Stimulated activated CD4-positive, alpha-beta T cell treated with anti-CD3 and anti-CD28 coated beads, Interleukin-15, amount 100 ng/mL, for 48 hours (primary cell): ENCODE data around the gene SLC35A3.
"Not testable (repeated sequence)": the region's sequence is repeated elsewhere in the genome, so short reads cannot be mapped to it uniquely, and the experiment has no call there.

Experiments used
- DNase-seq, 2 donors: peaks; one replicate each; pipeline ENCODE4 v3.0.0-alpha.2; 2020; ENCODE audit warnings: low read depth in 2 of 2

The SLC35A3 gene

GRCh38 chr1:99972066-99972465, 2.3 kb downstream of the SLC35A3 start:
- not testable (repeated sequence) for DNase-seq

GRCh38 chr1:99975529-99975928, 5.7 kb downstream of the SLC35A3 start:
- no peak for DNase-seq

- DNase-seq = not testable (repeated sequence)
These were observed 7.5 kb downstream of the SLC35A3 start for GRCh38 chr1:99977326-99977725.

GRCh38 chr1:99978218-99978617, 8.4 kb downstream of the SLC35A3 start:
- no peak for DNase-seq

GRCh38 chr1:99979091-99979490, 9.3 kb downstream of the SLC35A3 start:
- DNase-seq = no peak

GRCh38 chr1:99980928-99981327, 11.1 kb downstream of the SLC35A3 start:
- DNase-seq = no peak

- DNase-seq = no peak
These were observed 16.9 kb downstream of the SLC35A3 start for GRCh38 chr1:99986656-99987225.

GRCh38 chr1:99988210-99988765, 18.5 kb downstream of the SLC35A3 start:
- no peak for DNase-seq

- DNase-seq = no peak
These were observed 22.4 kb downstream of the SLC35A3 start for GRCh38 chr1:99992044-99992722.

- DNase-seq = no peak
These were observed 23.1 kb downstream of the SLC35A3 start for GRCh38 chr1:99992760-99993467.

GRCh38 chr1:99993468-99993845, 23.7 kb downstream of the SLC35A3 start:
- DNase-seq = no peak

GRCh38 chr1:99994496-99994895, 24.7 kb downstream of the SLC35A3 start:
- DNase-seq = no peak

GRCh38 chr1:99996951-99997350, 27.2 kb downstream of the SLC35A3 start:
- no peak for DNase-seq

- DNase-seq = no peak
These were observed 31.7 kb downstream of the SLC35A3 start for GRCh38 chr1:100001462-100001861.

GRCh38 chr1:100005424-100005823, 35.6 kb downstream of the SLC35A3 start:
- DNase-seq = no peak

GRCh38 chr1:100006688-100007087, 36.9 kb downstream of the SLC35A3 start:
- DNase-seq = no peak

- DNase-seq = no peak
These were observed 39.7 kb downstream of the SLC35A3 start for GRCh38 chr1:100009458-100009857.

GRCh38 chr1:100010804-100011203, 41.0 kb downstream of the SLC35A3 start:
- DNase-seq = no peak

GRCh38 chr1:100019220-100019619, 49.4 kb downstream of the SLC35A3 start:
- no peak for DNase-seq

- DNase-seq = no peak
These were observed 53.7 kb downstream of the SLC35A3 start for GRCh38 chr1:100023482-100023881.

GRCh38 chr1:100027212-100027611, 57.4 kb downstream of the SLC35A3 start:
- DNase-seq = no peak

GRCh38 chr1:100028765-100029164, 59.0 kb downstream of the SLC35A3 start:
- no peak for DNase-seq

- DNase-seq = no peak
These were observed 64.7 kb downstream of the SLC35A3 start for GRCh38 chr1:100034470-100034869.
